CD4-positive, alpha-beta T cell (primary cell): ENCODE data around the gene NEK10. TPM values are rescaled to one million over a fixed set of nuclear protein-coding genes. Genes with fewer than 3 reads are reported as not detected.

Experiments
- ATAC-seq: fragments of 200-7000 bp; cut with Tn5 transposase; one replicate; pipeline ENCODE4 v1.10.0; 2022; ENCODE audit warnings: mild to moderate bottlenecking; ENCODE audit not compliant: poor library complexity
- CTCF ChIA-PET: fragments of 350-600 bp; sonication (Branson Sonifier 250); formaldehyde crosslinking; loops from one replicate; lab custom pipeline; 2021; ENCODE audit warnings: antibody characterized with exemption, inconsistent platforms; lab: Charles Lee
- POLR2A ChIA-PET: fragments of 350-600 bp; sonication (Branson Sonifier 250); formaldehyde crosslinking; loops from one replicate; lab custom pipeline; 2021; ENCODE audit warnings: antibody characterized with exemption, inconsistent platforms; lab: Charles Lee
- DNase-seq, 14 experiments: peaks; one replicate each; pipeline ENCODE4 v3.0.0-alpha.2; 2013 to 2020; ENCODE audit warnings: mixed read lengths in 2 of 14
- H3K27ac ChIP-seq, 2 donors: one replicate each; pipeline versions ENCODE4 v1.5.1 to v1.7.0; 2013; ENCODE audit warnings: low read length in 2 of 2, low read depth in 1 of 2, mild to moderate bottlenecking in 1 of 2
- H3K27me3 ChIP-seq, 2 experiments: 1 replicate in 1 of 2; 2 replicates in 1 of 2; pipeline versions ENCODE4 v1.6.1 to v1.7.0; 2013; ENCODE audit warnings: low read length in 2 of 2, control low read depth in 1 of 2, mild to moderate bottlenecking in 1 of 2, moderate library complexity in 1 of 2; ENCODE audit not compliant: insufficient read depth in 2 of 2, control insufficient read depth in 1 of 2
- H3K36me3 ChIP-seq: one replicate; pipeline ENCODE4 v1.6.1; 2013; ENCODE audit warnings: low read length, control low read depth; ENCODE audit not compliant: insufficient read depth
- H3K4me1 ChIP-seq: one replicate; pipeline ENCODE4 v1.6.1; 2013; ENCODE audit warnings: low read length, control low read depth; ENCODE audit not compliant: insufficient read depth
- H3K4me3 ChIP-seq: one replicate; pipeline ENCODE4 v1.5.1; 2013; ENCODE audit warnings: mild to moderate bottlenecking, low read length, moderate library complexity
- H3K9me3 ChIP-seq, 2 experiments: 1 replicate in 1 of 2; 2 replicates in 1 of 2; pipeline versions ENCODE4 v1.6.1 to v1.7.0; 2013; ENCODE audit warnings: low read length in 2 of 2, mild to moderate bottlenecking in 2 of 2, control low read depth in 1 of 2, moderate library complexity in 1 of 2; ENCODE audit not compliant: control insufficient read depth in 1 of 2, insufficient read depth in 1 of 2
- H3K27ac Mint-ChIP-seq: one replicate; pipeline ENCODE4 v1.8.0; 2020; ENCODE audit warnings: mixed read lengths
- H3K27me3 Mint-ChIP-seq: one replicate; pipeline ENCODE4 v1.8.0; 2021; ENCODE audit warnings: mixed read lengths
- H3K36me3 Mint-ChIP-seq: one replicate; pipeline ENCODE4 v1.8.0; 2021; ENCODE audit warnings: low read depth, mixed read lengths
- H3K4me1 Mint-ChIP-seq: one replicate; pipeline ENCODE4 v1.8.0; 2021; ENCODE audit warnings: low read depth, mixed read lengths
- H3K4me3 Mint-ChIP-seq: one replicate; pipeline ENCODE4 v1.8.0; 2020; ENCODE audit warnings: mild to moderate bottlenecking, mixed read lengths
- H3K9me3 Mint-ChIP-seq: one replicate; pipeline ENCODE4 v1.8.0; 2020; ENCODE audit warnings: mixed read lengths
- intact Hi-C, 2 experiments: fragments of 100-400 bp; cut with DNase I in 1 of 2; cut with micrococcal nuclease in 1 of 2; formaldehyde crosslinking; loops; one replicate each; pipeline versions ENCODE4 v1.15.1 to v1.9.0; 2023 to 2025; cut with DNase I, micrococcal nuclease
- total RNA-seq, 174 experiments: library from RNA in 2 of 174; stranded (reverse) in 2 of 174; gene quantifications; one replicate each; pipeline ENCODE4 v1.2.3 and lab custom pipeline; 2021 to 2026
- TF ChIP-seq, protein P1 (sequence below): fragments of 200-600 bp; IDR thresholded peaks from one replicate; pipeline ENCODE4 v1.8.0; 2022; ENCODE audit warnings: antibody characterized with exemption, mild to moderate bottlenecking

Gene NEK10
- total RNA-seq, 2 experiments from 2014 or later: 0.61 to 0.77 TPM

DNA sequence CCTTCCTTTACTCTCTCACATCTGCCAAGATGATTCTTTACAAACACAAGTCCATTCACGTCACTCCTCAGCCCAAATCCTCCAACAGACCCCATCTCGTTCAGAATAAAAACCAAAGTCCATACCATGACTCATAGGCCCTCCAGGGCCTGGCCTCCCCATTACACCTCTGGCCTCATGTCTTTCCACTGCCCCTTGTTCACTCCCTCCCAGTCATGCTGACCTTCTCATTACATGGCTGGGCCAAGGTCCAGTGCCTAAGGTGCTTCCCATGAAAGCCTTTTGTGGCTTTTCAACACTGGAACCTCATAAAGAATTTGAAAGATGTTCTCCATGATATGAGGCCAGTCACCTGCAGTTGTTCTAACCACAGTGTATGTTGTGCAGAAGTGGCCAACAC, 44.5 kb downstream of the NEK10 start:
- POLR2A ChIA-PET: interaction anchor here (0.6 kb wide), 1 partner anchor 39 kb away, joined by 3 read pairs; no protein-coding TSS in a partner anchor
- ATAC-seq (no peak), DNase-seq (no peak)
- CTCF ChIA-PET: interaction anchor here (1.3 kb wide), 1 partner anchor 21 kb away, joined by 3 read pairs; no protein-coding TSS in a partner anchor
- Histone ChIP-seq H3K4me3 (no peak overlapping the region), H3K27ac (no peak overlapping the region), H3K27me3 (no peaks in the 10 kb centered on the region), H3K9me3 (peaks cover 0 to 5% of the 10 kb centered on the region in 2 experiments), H3K4me1 (no peaks in the 10 kb centered on the region), H3K36me3 (no peaks in the 10 kb centered on the region)
- TF ChIP-seq, protein P1, sequence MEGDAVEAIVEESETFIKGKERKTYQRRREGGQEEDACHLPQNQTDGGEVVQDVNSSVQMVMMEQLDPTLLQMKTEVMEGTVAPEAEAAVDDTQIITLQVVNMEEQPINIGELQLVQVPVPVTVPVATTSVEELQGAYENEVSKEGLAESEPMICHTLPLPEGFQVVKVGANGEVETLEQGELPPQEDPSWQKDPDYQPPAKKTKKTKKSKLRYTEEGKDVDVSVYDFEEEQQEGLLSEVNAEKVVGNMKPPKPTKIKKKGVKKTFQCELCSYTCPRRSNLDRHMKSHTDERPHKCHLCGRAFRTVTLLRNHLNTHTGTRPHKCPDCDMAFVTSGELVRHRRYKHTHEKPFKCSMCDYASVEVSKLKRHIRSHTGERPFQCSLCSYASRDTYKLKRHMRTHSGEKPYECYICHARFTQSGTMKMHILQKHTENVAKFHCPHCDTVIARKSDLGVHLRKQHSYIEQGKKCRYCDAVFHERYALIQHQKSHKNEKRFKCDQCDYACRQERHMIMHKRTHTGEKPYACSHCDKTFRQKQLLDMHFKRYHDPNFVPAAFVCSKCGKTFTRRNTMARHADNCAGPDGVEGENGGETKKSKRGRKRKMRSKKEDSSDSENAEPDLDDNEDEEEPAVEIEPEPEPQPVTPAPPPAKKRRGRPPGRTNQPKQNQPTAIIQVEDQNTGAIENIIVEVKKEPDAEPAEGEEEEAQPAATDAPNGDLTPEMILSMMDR: no peak
- H3K36me3 Mint-ChIP-seq: no peaks in the 10 kb centered on the region
- intact Hi-C loops: no loop called here
- H3K4me3 Mint-ChIP-seq: no peak overlapping the region
- no peaks in the 10 kb centered on the region for H3K27me3 Mint-ChIP-seq
- no peaks in the 10 kb centered on the region for H3K4me1 Mint-ChIP-seq
- no peak overlapping the region for H3K27ac Mint-ChIP-seq
- peaks cover 6% of the 10 kb centered on the region for H3K9me3 Mint-ChIP-seq

DNA sequence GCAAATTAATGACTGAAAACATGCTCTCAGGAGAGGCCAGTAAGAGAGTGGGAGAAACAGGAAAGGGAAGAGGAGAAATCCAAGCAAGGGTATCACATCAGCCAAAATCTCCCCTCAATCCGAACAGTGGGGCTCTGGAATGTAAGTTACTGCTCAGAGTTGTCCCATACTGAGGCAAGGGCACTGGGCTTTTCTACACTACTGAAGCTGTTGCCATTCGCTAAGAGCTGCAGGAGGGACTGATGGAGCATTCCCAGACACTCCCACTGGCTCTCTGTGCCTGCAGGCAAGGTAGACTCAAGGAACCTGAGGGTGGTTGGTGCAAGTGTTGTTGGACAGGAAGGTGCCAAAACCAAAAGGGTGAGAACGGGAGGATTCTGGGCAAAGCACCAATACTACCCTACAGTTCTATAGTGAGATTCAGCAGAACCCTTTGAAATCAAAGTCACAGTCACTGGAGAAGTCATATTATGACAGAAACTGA, 46.1 kb downstream of the NEK10 start:
- Histone ChIP-seq H3K27ac (no peak overlapping the region), H3K4me3 (no peak overlapping the region), H3K4me1 (no peaks in the 10 kb centered on the region), H3K36me3 (no peaks in the 10 kb centered on the region), H3K27me3 (no peaks in the 10 kb centered on the region), H3K9me3 (no peaks in the 10 kb centered on the region)
- Mint-ChIP-seq H3K9me3 (peaks cover under 1% of the 10 kb centered on the region), H3K27me3 (no peaks in the 10 kb centered on the region), H3K36me3 (no peaks in the 10 kb centered on the region), H3K4me1 (no peaks in the 10 kb centered on the region), H3K27ac (no peak overlapping the region), H3K4me3 (no peak overlapping the region)
- intact Hi-C loops: no loop called here
- CTCF ChIA-PET: no interaction called here
- TF ChIP-seq, protein P1: no peak
- ATAC-seq (no peak), DNase-seq (no peak)
- POLR2A ChIA-PET: no interaction called here

DNA sequence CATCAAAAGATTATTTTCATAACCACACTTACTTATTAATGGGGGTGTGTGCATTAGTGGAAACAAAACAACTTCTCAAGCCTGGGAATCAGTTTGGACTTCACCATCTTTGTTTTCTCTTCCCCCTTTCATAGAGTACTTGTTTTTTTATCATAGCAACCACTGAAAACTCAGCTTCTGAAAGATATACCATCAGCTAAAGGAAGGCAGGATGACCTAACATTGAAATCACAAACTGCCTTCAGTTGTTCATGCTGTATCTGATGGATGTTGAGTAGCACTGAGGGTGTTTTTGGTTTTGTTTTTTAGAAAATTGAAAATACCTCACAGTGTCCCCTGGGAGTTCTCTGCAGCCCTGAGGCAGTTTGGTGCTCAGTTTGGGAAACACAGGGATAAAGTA, 46.5 kb downstream of the NEK10 start:
- Mint-ChIP-seq H3K36me3 (no peaks in the 10 kb centered on the region), H3K4me1 (no peaks in the 10 kb centered on the region), H3K27ac (no peak overlapping the region), H3K27me3 (no peaks in the 10 kb centered on the region), H3K4me3 (no peak overlapping the region), H3K9me3 (no peaks in the 10 kb centered on the region)
- Histone ChIP-seq H3K9me3 (no peaks in the 10 kb centered on the region), H3K36me3 (no peaks in the 10 kb centered on the region), H3K4me1 (no peaks in the 10 kb centered on the region), H3K27ac (no peak overlapping the region), H3K4me3 (no peak overlapping the region), H3K27me3 (no peaks in the 10 kb centered on the region)
- TF ChIP-seq, protein P1: no peak
- DNase-seq: no peak
- ATAC-seq: no peak
- ChIA-PET POLR2A (no interaction called here), CTCF (no interaction called here)
- intact Hi-C loops: no loop called here
